Cardiac fibroblast (primary cell): ENCODE data around the gene CPVL.

Experiments
- DNase-seq, 2 donors: peaks; one replicate each; pipeline versions ENCODE4 v3.0.0 to v3.0.0-alpha.2; 2010; ENCODE audit warnings: low read depth in 2 of 2
- H3K4me3 ChIP-seq, 2 donors: replicated peaks in 1 of 2; 1 replicate in 1 of 2; 2 replicates in 1 of 2; pipeline ENCODE4 v1.5.1; 2011; ENCODE audit warnings: low read depth in 2 of 2, low read length in 2 of 2, mild to moderate bottlenecking in 2 of 2, moderate library complexity in 1 of 2
- CTCF ChIP-seq: IDR thresholded peaks from one replicate; pipeline ENCODE4 v1.5.1; 2011; ENCODE audit warnings: low read depth, mild to moderate bottlenecking, low read length, inconsistent platforms

CPVL gene

GRCh38 chr7:29156907-29157452 is 10.6 kb upstream of the CPVL start:
- DNase-seq, result no peak
- H3K4me3 ChIP-seq, result no peak overlapping the region
- TF ChIP-seq CTCF, result no peak

GRCh38 chr7:29154076-29154475 is 7.7 kb upstream of the CPVL start:
- no peak overlapping the region for H3K4me3 ChIP-seq
- no peak for TF ChIP-seq CTCF
- no peak for DNase-seq

GRCh38 chr7:29150856-29151255 is 4.5 kb upstream of the CPVL start:
- DNase-seq, result no peak
- H3K4me3 ChIP-seq, result no peak overlapping the region
- TF ChIP-seq CTCF, result no peak

GRCh38 chr7:29149036-29149435 is 2.7 kb upstream of the CPVL start:
- no peak for TF ChIP-seq CTCF
- no peak overlapping the region for H3K4me3 ChIP-seq
- DNase-seq, result no peak

GRCh38 chr7:29147821-29148220 is 1.5 kb upstream of the CPVL start:
- DNase-seq, result no peak
- TF ChIP-seq CTCF, result no peak
- no peak overlapping the region for H3K4me3 ChIP-seq

GRCh38 chr7:29146888-29147609 is 712 bp upstream of the CPVL start:
- TF ChIP-seq CTCF, result no peak
- no peak overlapping the region for H3K4me3 ChIP-seq
- DNase-seq, result no peak
